Transverse colon (tissue), 4 donors: ENCODE measurements around the gene PRKCE. TPM values are rescaled to one million over a fixed set of nuclear protein-coding genes. Genes with fewer than 3 reads are reported as not detected.

Source experiments
- DNase-seq: peaks from one replicate; pipeline ENCODE4 v3.0.0-alpha.2; 2019
- H3K27ac ChIP-seq, 4 donors: fragments of 200-600 bp; sonication (generic); 2 replicates each; pipeline ENCODE4 v1.5.1; 2016 to 2018; ENCODE audit warnings: inconsistent platforms in 4 of 4
- H3K27me3 ChIP-seq: fragments of 200-600 bp; sonication (generic); 2 replicates; pipeline ENCODE4 v1.5.1; 2017; ENCODE audit warnings: inconsistent platforms
- H3K36me3 ChIP-seq, 4 donors: fragments of 200-600 bp; sonication (generic); 2 replicates each; pipeline ENCODE4 v1.5.1; 2017 to 2019; ENCODE audit warnings: inconsistent platforms in 4 of 4
- H3K4me1 ChIP-seq, 4 donors: fragments of 200-600 bp; sonication (generic); 2 replicates each; pipeline ENCODE4 v1.5.1; 2017 to 2020; ENCODE audit warnings: inconsistent platforms in 4 of 4
- H3K4me3 ChIP-seq, 4 donors: fragments of 200-600 bp; sonication (generic); 1 replicate in 1 of 4; 2 replicates in 3 of 4; pipeline versions ENCODE4 v1.5.1 to v1.6.1; 2017 to 2019; ENCODE audit warnings: inconsistent platforms in 4 of 4
- H3K9me3 ChIP-seq, 2 donors: fragments of 200-600 bp; sonication (generic); 2 replicates each; pipeline ENCODE4 v1.5.1; 2017 to 2019; ENCODE audit warnings: inconsistent platforms in 2 of 2
- CTCF ChIP-seq, 5 experiments: fragments of 200-600 bp in 3 of 5; fragments of 450-650 bp in 2 of 5; sonication (generic) in 3 of 5; IDR thresholded peaks; 1 replicate in 2 of 5; 2 replicates in 3 of 5; pipeline ENCODE4 v1.5.1; 2016 to 2017; ENCODE audit warnings: antibody characterized with exemption in 5 of 5, inconsistent platforms in 3 of 5, mild to moderate bottlenecking in 2 of 5, moderate library complexity in 1 of 5
- EP300 ChIP-seq: sonication (generic); formaldehyde crosslinking; IDR thresholded peaks from one replicate; pipeline ENCODE4 v1.6.1; 2017; ENCODE audit warnings: antibody characterized with exemption, low read depth
- POLR2A ChIP-seq: fragments of 450-650 bp; IDR thresholded peaks from one replicate; pipeline ENCODE4 v1.6.1; 2016; ENCODE audit warnings: antibody characterized with exemption, mild to moderate bottlenecking, moderate library complexity
- POLR2AphosphoS5 ChIP-seq, 3 donors: sonication (generic); formaldehyde crosslinking; IDR thresholded peaks; one replicate each; pipeline ENCODE4 v1.6.1; 2016; ENCODE audit warnings: antibody characterized with exemption in 3 of 3
- WGBS, 2 donors: methylation state at CpG; one replicate each; pipeline ENCODE4 v1.1.5; 2018; ENCODE audit warnings: low coverage in 1 of 2; 5-methylcytosine and 5-hydroxymethylcytosine counted together
- in situ Hi-C, 4 donors: fragments of 200-750 bp; cut with MboI; loops; one replicate each; pipeline versions ENCODE4 v1.15.0 to v1.15.1; 2017; ENCODE audit warnings: low sequenced_read_pairs in 3 of 4, low pct_ligation_motif_present in 1 of 4, low pct_unique_long_range_greater_than_20kb in 1 of 4
- intact Hi-C: fragments of 100-400 bp; cut with DNase I; formaldehyde crosslinking; loops from one replicate; pipeline ENCODE4 v1.15.1; 2023; ENCODE audit warnings: low total_unique reads
- total RNA-seq, 4 donors: library from RNA; depleted of rRNA; stranded (reverse); fragments of >200 nt; gene quantifications; one replicate each; pipeline ENCODE4 v1.1.0, GENCODE V29; 2016

The PRKCE gene
- total RNA-seq, 4 donors from 2014 or later, result 8.6 to 20.6 (median 11.3) TPM

- TF ChIP-seq EP300 (no peak), CTCF (IDR thresholded peaks at IDR 0.05) (no peak), POLR2AphosphoS5 (IDR thresholded peaks at IDR 0.05) (no peak)
- H3K4me1 ChIP-seq, result peaks cover 0 to 20% (median 16%) of the 10 kb centered on the region in 4 donors
- in situ Hi-C loops, result no loop called here
- WGBS, 2 donors, result 86 to 89% methylated on average over 5 to 8 of the region's 8 CpGs
- no peak for DNase-seq
- intact Hi-C loops, result no loop called here
- no peaks in the 10 kb centered on the region for H3K27me3 ChIP-seq
- H3K27ac ChIP-seq, result no peak overlapping the region
- H3K9me3 ChIP-seq, result no peaks in the 10 kb centered on the region
- no peaks in the 10 kb centered on the region for H3K36me3 ChIP-seq
- no peak overlapping the region for H3K4me3 ChIP-seq
Measured at GRCh38 chr2:45725731-45726130, 74.3 kb downstream of the PRKCE start.

GRCh38 chr2:45726188-45726587 is 74.7 kb downstream of the PRKCE start:
- H3K27ac ChIP-seq, result no peak overlapping the region
- intact Hi-C loops, result no loop called here
- in situ Hi-C loops, result no loop called here

GRCh38 chr2:45728458-45728942 is 77.0 kb downstream of the PRKCE start:
- no peak overlapping the region for H3K27ac ChIP-seq
- 86 to 100% methylated on average over 1 to 4 of the region's 4 CpGs for WGBS, 2 donors
- no peaks in the 10 kb centered on the region for H3K27me3 ChIP-seq
- no peak for DNase-seq
- no peaks in the 10 kb centered on the region for H3K36me3 ChIP-seq
- intact Hi-C loops, result no loop called here
- no peaks in the 10 kb centered on the region for H3K9me3 ChIP-seq
- H3K4me1 ChIP-seq, result peaks cover 0 to 15% (median 13%) of the 10 kb centered on the region in 4 donors
- in situ Hi-C loops, result no loop called here
- H3K4me3 ChIP-seq, result no peak overlapping the region
- TF ChIP-seq POLR2A (no peak), CTCF (IDR thresholded peaks at IDR 0.05) (no peak), EP300 (no peak), POLR2AphosphoS5 (IDR thresholded peaks at IDR 0.05) (no peak)

More at GRCh38 chr2:45726188-45726587, 74.7 kb downstream of the PRKCE start:
- Histone ChIP-seq H3K4me3 (no peak overlapping the region), H3K9me3 (no peaks in the 10 kb centered on the region), H3K4me1 (peaks cover 0 to 20% (median 16%) of the 10 kb centered on the region in 4 donors), H3K27me3 (no peaks in the 10 kb centered on the region), H3K36me3 (no peaks in the 10 kb centered on the region)
- WGBS, 2 donors, result 63 to 68% methylated on average over 4 of the region's 4 CpGs
- no peak for DNase-seq
- no peak for TF ChIP-seq CTCF (IDR thresholded peaks at IDR 0.05)
- TF ChIP-seq EP300, result no peak
- TF ChIP-seq POLR2A, result no peak
- no peak for TF ChIP-seq POLR2AphosphoS5 (IDR thresholded peaks at IDR 0.05)

- Histone ChIP-seq H3K9me3 (no peaks in the 10 kb centered on the region), H3K36me3 (no peaks in the 10 kb centered on the region), H3K4me1 (peaks cover 0 to under 1% (median 0%) of the 10 kb centered on the region in 4 donors), H3K27ac (no peak overlapping the region), H3K4me3 (no peak overlapping the region), H3K27me3 (no peaks in the 10 kb centered on the region)
- TF ChIP-seq POLR2AphosphoS5 (IDR thresholded peaks at IDR 0.05) (no peak), POLR2A (no peak), EP300 (no peak), CTCF (IDR thresholded peaks at IDR 0.05) (peak; percentile 28 to 38 (median 31))
- intact Hi-C loops (no loop called here), in situ Hi-C loops (no loop called here)
- 77 to 78% methylated on average over 5 to 8 of the region's 8 CpGs for WGBS, 2 donors
- no peak for DNase-seq
Measured at GRCh38 chr2:45729753-45730512, 78.5 kb downstream of the PRKCE start.
